Measurements from ENCODE around the gene STXBP6.

STXBP6 gene

GRCh38 chr14:25039933-25040332, 10.0 kb downstream of the STXBP6 start:
- TF ChIP-seq, protein P1, sequence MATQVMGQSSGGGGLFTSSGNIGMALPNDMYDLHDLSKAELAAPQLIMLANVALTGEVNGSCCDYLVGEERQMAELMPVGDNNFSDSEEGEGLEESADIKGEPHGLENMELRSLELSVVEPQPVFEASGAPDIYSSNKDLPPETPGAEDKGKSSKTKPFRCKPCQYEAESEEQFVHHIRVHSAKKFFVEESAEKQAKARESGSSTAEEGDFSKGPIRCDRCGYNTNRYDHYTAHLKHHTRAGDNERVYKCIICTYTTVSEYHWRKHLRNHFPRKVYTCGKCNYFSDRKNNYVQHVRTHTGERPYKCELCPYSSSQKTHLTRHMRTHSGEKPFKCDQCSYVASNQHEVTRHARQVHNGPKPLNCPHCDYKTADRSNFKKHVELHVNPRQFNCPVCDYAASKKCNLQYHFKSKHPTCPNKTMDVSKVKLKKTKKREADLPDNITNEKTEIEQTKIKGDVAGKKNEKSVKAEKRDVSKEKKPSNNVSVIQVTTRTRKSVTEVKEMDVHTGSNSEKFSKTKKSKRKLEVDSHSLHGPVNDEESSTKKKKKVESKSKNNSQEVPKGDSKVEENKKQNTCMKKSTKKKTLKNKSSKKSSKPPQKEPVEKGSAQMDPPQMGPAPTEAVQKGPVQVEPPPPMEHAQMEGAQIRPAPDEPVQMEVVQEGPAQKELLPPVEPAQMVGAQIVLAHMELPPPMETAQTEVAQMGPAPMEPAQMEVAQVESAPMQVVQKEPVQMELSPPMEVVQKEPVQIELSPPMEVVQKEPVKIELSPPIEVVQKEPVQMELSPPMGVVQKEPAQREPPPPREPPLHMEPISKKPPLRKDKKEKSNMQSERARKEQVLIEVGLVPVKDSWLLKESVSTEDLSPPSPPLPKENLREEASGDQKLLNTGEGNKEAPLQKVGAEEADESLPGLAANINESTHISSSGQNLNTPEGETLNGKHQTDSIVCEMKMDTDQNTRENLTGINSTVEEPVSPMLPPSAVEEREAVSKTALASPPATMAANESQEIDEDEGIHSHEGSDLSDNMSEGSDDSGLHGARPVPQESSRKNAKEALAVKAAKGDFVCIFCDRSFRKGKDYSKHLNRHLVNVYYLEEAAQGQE (IDR thresholded peaks at IDR 0.05; ENCODE audit: insufficient read depth in 1 of 2, low read depth in 2 of 2, low read length in 2 of 2) = no peak
- TF ChIP-seq SIN3A (IDR thresholded peaks at IDR 0.05; ENCODE audit: borderline replicate concordance, insufficient read depth, low read length) (no peak), TAF1 (IDR thresholded peaks at IDR 0.05; ENCODE audit: borderline replicate concordance, insufficient read depth, low read length) (no peak), FOXP2 (optimal IDR thresholded peaks at IDR 0.05; ENCODE audit: borderline replicate concordance, extremely low read depth, extremely low read length, insufficient read depth) (no peak), POLR2AphosphoS5 (IDR thresholded peaks at IDR 0.05; ENCODE audit: low read depth, low read length) (no peak)

DNA sequence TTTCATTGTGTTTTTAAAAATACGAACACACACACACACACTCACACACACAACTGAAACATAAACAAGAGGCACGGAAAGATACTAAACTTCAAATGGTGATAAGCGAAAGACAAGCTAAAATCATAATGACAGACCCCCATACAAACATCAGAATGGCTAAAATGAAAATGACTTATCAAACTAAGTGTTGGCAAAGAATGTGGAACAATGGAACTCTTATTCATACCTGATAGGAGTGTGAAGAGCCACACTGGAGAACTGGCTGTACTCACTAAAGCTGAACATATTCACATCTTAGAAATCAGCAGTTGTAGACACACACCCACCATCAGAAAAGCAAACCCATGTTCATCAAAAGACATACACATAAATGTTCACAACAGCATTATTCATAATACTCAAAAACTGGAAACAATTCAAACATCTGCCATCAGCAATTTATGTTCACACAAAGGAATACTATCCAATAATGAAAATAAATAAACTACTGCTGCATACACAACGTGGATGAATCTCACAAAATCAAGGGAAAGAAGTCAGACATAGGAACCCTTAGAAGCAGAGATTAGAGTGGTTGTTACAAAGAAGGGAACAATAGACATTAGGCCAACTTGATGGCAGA, 11.8 kb downstream of the STXBP6 start:
- TF ChIP-seq, protein P1 (IDR thresholded peaks at IDR 0.05; ENCODE audit: insufficient read depth in 1 of 2, low read depth in 2 of 2, low read length in 2 of 2) = no peak
- TF ChIP-seq SIN3A (IDR thresholded peaks at IDR 0.05; ENCODE audit: borderline replicate concordance, insufficient read depth, low read length) (no peak), FOXP2 (optimal IDR thresholded peaks at IDR 0.05; ENCODE audit: borderline replicate concordance, extremely low read depth, extremely low read length, insufficient read depth) (no peak), POLR2AphosphoS5 (IDR thresholded peaks at IDR 0.05; ENCODE audit: low read depth, low read length) (no peak), TAF1 (IDR thresholded peaks at IDR 0.05; ENCODE audit: borderline replicate concordance, insufficient read depth, low read length) (no peak)

DNA sequence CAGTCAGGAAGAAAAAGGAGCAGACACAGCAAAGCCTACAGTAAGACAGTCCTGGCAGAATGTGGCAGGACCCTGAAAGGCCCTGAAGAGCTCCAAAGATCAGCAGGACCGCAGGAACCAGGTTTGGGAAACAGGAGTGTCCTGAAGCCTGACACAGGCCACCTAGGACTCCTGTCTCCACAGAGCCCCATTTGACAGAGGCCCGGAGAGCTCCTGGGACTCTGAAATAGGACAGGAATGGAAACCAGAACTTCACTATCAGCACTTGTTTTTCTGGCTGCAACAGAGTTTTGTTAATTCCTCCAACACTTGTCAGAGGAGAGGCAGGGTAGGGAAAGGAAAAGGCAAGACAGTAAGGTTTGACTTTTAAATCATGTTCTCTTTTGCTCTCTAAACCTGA, 12.9 kb downstream of the STXBP6 start:
- no peak for TF ChIP-seq TAF1 (IDR thresholded peaks at IDR 0.05; ENCODE audit: borderline replicate concordance, insufficient read depth, low read length)
- TF ChIP-seq, protein P1 (IDR thresholded peaks at IDR 0.05; ENCODE audit: insufficient read depth in 1 of 2, low read depth in 2 of 2, low read length in 2 of 2) = no peak
- TF ChIP-seq FOXP2 (optimal IDR thresholded peaks at IDR 0.05; ENCODE audit: borderline replicate concordance, extremely low read depth, extremely low read length, insufficient read depth) = no peak
- no peak for TF ChIP-seq SIN3A (IDR thresholded peaks at IDR 0.05; ENCODE audit: borderline replicate concordance, insufficient read depth, low read length)
- no peak for TF ChIP-seq POLR2AphosphoS5 (IDR thresholded peaks at IDR 0.05; ENCODE audit: low read depth, low read length)

DNA sequence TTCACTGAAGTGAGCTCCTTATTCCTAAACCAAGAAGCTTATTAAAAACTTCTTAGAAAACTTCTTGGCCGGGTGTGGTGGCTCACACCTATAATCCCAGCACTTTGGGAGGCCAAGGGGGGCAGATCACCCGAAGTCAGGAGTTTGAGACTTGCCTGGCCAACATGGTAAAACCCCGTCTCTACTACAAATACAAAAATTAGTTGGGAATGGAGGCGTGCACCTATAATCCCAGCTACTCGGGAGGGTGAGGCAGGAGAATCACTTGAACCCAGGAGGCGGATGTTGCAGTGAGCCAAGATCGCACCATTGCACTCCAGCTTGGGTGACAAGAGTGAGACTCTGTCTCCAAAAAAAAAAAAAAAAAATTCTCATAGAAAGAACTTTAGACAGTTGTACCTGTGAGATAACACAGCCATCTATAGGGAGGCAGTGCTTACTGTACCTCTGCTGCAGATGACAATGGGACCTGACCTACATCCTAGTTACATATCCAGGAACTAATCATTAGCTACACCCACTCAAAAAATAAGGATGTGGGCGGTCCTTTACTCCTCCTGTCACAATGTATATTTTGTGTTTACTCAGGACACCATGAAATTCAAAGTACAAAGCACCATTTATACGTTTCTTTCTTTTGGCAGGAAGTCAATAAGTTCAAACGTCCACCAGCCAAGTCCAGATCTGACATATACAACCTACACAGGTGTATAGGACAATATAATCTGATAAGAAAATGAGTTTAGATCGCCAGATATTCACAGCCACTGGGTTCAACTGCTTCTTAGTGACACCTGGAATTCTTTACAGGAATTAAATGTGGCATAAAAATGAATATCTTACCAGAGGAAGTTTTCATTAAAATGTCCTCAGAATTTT, 14.9 kb downstream of the STXBP6 start:
- TF ChIP-seq FOXP2 (optimal IDR thresholded peaks at IDR 0.05; ENCODE audit: borderline replicate concordance, extremely low read depth, extremely low read length, insufficient read depth) = no peak
- TF ChIP-seq, protein P1 (IDR thresholded peaks at IDR 0.05; ENCODE audit: insufficient read depth in 1 of 2, low read depth in 2 of 2, low read length in 2 of 2) = no peak
- no peak for TF ChIP-seq POLR2AphosphoS5 (IDR thresholded peaks at IDR 0.05; ENCODE audit: low read depth, low read length)
- no peak for TF ChIP-seq TAF1 (IDR thresholded peaks at IDR 0.05; ENCODE audit: borderline replicate concordance, insufficient read depth, low read length)
- TF ChIP-seq SIN3A (IDR thresholded peaks at IDR 0.05; ENCODE audit: borderline replicate concordance, insufficient read depth, low read length) = no peak
